K562 (cell line): Measurements from ENCODE around the gene SLC25A1. TPM values are rescaled to one million over a fixed set of nuclear protein-coding genes. Genes with fewer than 3 reads are reported as not detected.

Source experiments
- CEBPG ChIP-seq, 3 experiments: fragments of 200-800 bp in 1 of 3; sonication (Bioruptor generic) in 1 of 3; sonication (generic) in 1 of 3; formaldehyde crosslinking in 1 of 3; IDR thresholded peaks in 2 of 3; conservative IDR thresholded peaks in 1 of 3; 2 replicates each; pipeline versions ENCODE4 v1.6.1 to v1.8.0; 2016 to 2022; ENCODE audit warnings: missing compliant biosample characterization in 2 of 3, missing genetic modification characterization in 2 of 3, mild to moderate bottlenecking in 1 of 3, missing genetic modification reagents in 1 of 3
- ELF2 ChIP-seq: fragments of 250-450 bp; sonication (Bioruptor Pico); IDR thresholded peaks from 2 replicates; pipeline ENCODE4 v1.5.0; 2021; ENCODE audit warnings: mild to moderate bottlenecking
- ELF4 ChIP-seq: fragments of 450-650 bp; formaldehyde crosslinking; IDR thresholded peaks from 2 replicates; pipeline ENCODE4 v1.4.0; 2022; ENCODE audit warnings: missing genetic modification characterization
- ID3 ChIP-seq, 2 experiments: fragments of 250-450 bp in 1 of 2; fragments of 450-650 bp in 1 of 2; sonication (Bioruptor Pico) in 1 of 2; IDR thresholded peaks; 2 replicates each; pipeline versions ENCODE4 v1.6.1 to v1.8.0; 2016 to 2021; ENCODE audit warnings: mild to moderate bottlenecking in 2 of 2, moderate library complexity in 2 of 2, missing compliant biosample characterization in 1 of 2, missing genetic modification characterization in 1 of 2
- JUN ChIP-seq, 2 experiments: sonication (generic) in 1 of 2; formaldehyde crosslinking in 1 of 2; IDR thresholded peaks; 2 replicates each; pipeline versions ENCODE4 v1.6.1 to v1.8.0; 2012 to 2022; ENCODE audit warnings: borderline replicate concordance in 2 of 2, mild to moderate bottlenecking in 2 of 2, improper control_type of control experiment in 1 of 2, low read depth in 1 of 2, low read length in 1 of 2, missing genetic modification reagents in 1 of 2
- MAX ChIP-seq: sonication (generic); formaldehyde crosslinking; IDR thresholded peaks from 2 replicates; pipeline ENCODE4 v1.9.0; 2022; ENCODE audit warnings: mild to moderate bottlenecking, missing genetic modification reagents
- MED1 ChIP-seq: sonication (generic); formaldehyde crosslinking; IDR thresholded peaks from 2 replicates; pipeline ENCODE4 v1.8.1; 2023; ENCODE audit warnings: missing genetic modification reagents, borderline replicate concordance
- PRMT5 ChIP-seq: sonication (generic); formaldehyde crosslinking; IDR thresholded peaks from 2 replicates; pipeline ENCODE4 v1.5.0; 2020; ENCODE audit warnings: missing genetic modification reagents
- RAD21 ChIP-seq, 2 experiments: fragments of 250-450 bp in 1 of 2; fragments of 450-650 bp in 1 of 2; sonication (Bioruptor Pico) in 1 of 2; formaldehyde crosslinking in 1 of 2; IDR thresholded peaks in 1 of 2; conservative IDR thresholded peaks in 1 of 2; 2 replicates each; pipeline versions ENCODE4 v1.4.0 to v1.8.0; 2020 to 2022; ENCODE audit warnings: mild to moderate bottlenecking in 2 of 2, moderate library complexity in 1 of 2
- TEAD4 ChIP-seq, 2 experiments: sonication (generic) in 1 of 2; formaldehyde crosslinking in 1 of 2; IDR thresholded peaks; 2 replicates each; pipeline versions ENCODE4 v1.6.1 to v1.8.0; 2012 to 2022; ENCODE audit warnings: borderline replicate concordance in 1 of 2, inconsistent platforms in 1 of 2, low read length in 1 of 2, mild to moderate bottlenecking in 1 of 2, missing genetic modification reagents in 1 of 2
- ZNF384 ChIP-seq: IDR thresholded peaks from 2 replicates; pipeline ENCODE4 v1.6.1; 2012; ENCODE audit warnings: low read depth, low read length, improper control_type of control experiment
- polyA plus RNA-seq, 8 experiments: library from polyadenylated mRNA; depleted of rRNA in 4 of 8; stranded (reverse) in 5 of 8; unstranded in 3 of 8; fragments of >200 nt; fragmentation: Nextera tagmentation in 2 of 8; fragmentation: Illumina TruSeq in 1 of 8; extraction: Ambion mirVana in 2 of 8; extraction: Trizol in 1 of 8; gene quantifications; 2 replicates each; pipeline versions ENCODE4 v1.2.1 to v1.2.3, GENCODE V29; 2011 to 2014; ENCODE audit warnings: inconsistent platforms in 1 of 8, missing spikeins in 1 of 8
- total RNA-seq, 7 experiments: library from RNA; depleted of rRNA in 6 of 7; stranded (reverse); fragments of >200 nt in 6 of 7; fragmentation: Illumina TruSeq in 2 of 7; extraction: Trizol in 2 of 7; gene quantifications; 2 replicates each; pipeline versions ENCODE4 v1.2.1 to v1.2.3, GENCODE V29; 2011 to 2021; ENCODE audit warnings: low replicate concordance in 1 of 7
- TF ChIP-seq, protein P1 (sequence below): fragments of 450-650 bp; IDR thresholded peaks from 2 replicates; pipeline ENCODE4 v1.6.1; 2018; ENCODE audit not compliant: partially characterized antibody
- TF ChIP-seq, protein P2 (sequence below), 2 experiments: fragments of 450-650 bp in 1 of 2; sonication (generic) in 1 of 2; formaldehyde crosslinking in 1 of 2; IDR thresholded peaks in 1 of 2; conservative IDR thresholded peaks in 1 of 2; 2 replicates each; pipeline versions ENCODE4 v1.6.1 to v1.8.1; 2016 to 2023; ENCODE audit warnings: mild to moderate bottlenecking in 2 of 2, moderate library complexity in 2 of 2, inconsistent platforms in 1 of 2, missing genetic modification reagents in 1 of 2
- TF ChIP-seq, protein P3 (sequence below): fragments of 450-650 bp; formaldehyde crosslinking; IDR thresholded peaks from 2 replicates; pipeline ENCODE4 v1.4.0; 2020; ENCODE audit warnings: mild to moderate bottlenecking, moderate library complexity

The SLC25A1 gene
- total and polyA plus RNA-seq, 9 of the 15 experiments (the other 6 are each of a cell fraction or from before 2014, with no cell fraction given), result 11.0 to 408 (median 110) TPM

GRCh38 chr22:19195796-19196731 lies 17.5 kb upstream of the SLC25A1 start (continued):
- TF ChIP-seq, protein P1, sequence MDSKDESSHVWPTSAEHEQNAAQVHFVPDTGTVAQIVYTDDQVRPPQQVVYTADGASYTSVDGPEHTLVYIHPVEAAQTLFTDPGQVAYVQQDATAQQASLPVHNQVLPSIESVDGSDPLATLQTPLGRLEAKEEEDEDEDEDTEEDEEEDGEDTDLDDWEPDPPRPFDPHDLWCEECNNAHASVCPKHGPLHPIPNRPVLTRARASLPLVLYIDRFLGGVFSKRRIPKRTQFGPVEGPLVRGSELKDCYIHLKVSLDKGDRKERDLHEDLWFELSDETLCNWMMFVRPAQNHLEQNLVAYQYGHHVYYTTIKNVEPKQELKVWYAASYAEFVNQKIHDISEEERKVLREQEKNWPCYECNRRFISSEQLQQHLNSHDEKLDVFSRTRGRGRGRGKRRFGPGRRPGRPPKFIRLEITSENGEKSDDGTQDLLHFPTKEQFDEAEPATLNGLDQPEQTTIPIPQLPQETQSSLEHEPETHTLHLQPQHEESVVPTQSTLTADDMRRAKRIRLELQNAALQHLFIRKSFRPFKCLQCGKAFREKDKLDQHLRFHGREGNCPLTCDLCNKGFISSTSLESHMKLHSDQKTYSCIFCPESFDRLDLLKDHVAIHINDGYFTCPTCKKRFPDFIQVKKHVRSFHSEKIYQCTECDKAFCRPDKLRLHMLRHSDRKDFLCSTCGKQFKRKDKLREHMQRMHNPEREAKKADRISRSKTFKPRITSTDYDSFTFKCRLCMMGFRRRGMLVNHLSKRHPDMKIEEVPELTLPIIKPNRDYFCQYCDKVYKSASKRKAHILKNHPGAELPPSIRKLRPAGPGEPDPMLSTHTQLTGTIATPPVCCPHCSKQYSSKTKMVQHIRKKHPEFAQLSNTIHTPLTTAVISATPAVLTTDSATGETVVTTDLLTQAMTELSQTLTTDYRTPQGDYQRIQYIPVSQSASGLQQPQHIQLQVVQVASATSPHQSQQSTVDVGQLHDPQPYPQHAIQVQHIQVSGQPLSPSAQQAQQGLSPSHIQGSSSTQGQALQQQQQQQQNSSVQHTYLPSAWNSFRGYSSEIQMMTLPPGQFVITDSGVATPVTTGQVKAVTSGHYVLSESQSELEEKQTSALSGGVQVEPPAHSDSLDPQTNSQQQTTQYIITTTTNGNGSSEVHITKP, result peak; percentile 49
- TF ChIP-seq ELF2 (CRISPR knock-in tag), result 0 out of 2 replicates have a peak, but pooled peaks have one; percentile 39
- TF ChIP-seq, protein P2, sequence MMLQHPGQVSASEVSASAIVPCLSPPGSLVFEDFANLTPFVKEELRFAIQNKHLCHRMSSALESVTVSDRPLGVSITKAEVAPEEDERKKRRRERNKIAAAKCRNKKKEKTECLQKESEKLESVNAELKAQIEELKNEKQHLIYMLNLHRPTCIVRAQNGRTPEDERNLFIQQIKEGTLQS (IDR thresholded peaks at IDR 0.05), result no peak
- TF ChIP-seq, protein P2 (CRISPR knock-in tag; conservative IDR thresholded peaks at IDR 0.05), result 0 out of 2 replicates have a peak, but pooled peaks have one; percentile 25
- TF ChIP-seq ZNF384, result peak; percentile 37; the same call in 1 of the 2 replicates
- no peak for TF ChIP-seq ID3 (CRISPR knock-in tag; IDR thresholded peaks at IDR 0.05)
- peak; percentile 22; the same call in 1 of the 2 replicates for TF ChIP-seq ID3 (tag; IDR thresholded peaks at IDR 0.05)
- no peak for TF ChIP-seq TEAD4 (IDR thresholded peaks at IDR 0.05; ENCODE audit: low read length)
- peak; percentile 86 for TF ChIP-seq TEAD4 (CRISPR knock-in tag; IDR thresholded peaks at IDR 0.05; ENCODE audit: borderline replicate concordance)
- TF ChIP-seq JUN (IDR thresholded peaks at IDR 0.05; ENCODE audit: borderline replicate concordance, low read depth, low read length), result no peak
- peak; percentile 91; the same call in 1 of the 2 replicates for TF ChIP-seq JUN (CRISPR knock-in tag; IDR thresholded peaks at IDR 0.05; ENCODE audit: borderline replicate concordance)
- TF ChIP-seq MAX (CRISPR knock-in tag), result peak; percentile 78
- 0 out of 4 replicates have a peak, but pooled peaks of 1 of the 2 experiments have one; percentile 3 for TF ChIP-seq RAD21 (CRISPR knock-in tag; conservative IDR thresholded peaks at IDR 0.05 in 1 of 2, IDR thresholded peaks at IDR 0.05 in 1 of 2)
- TF ChIP-seq, protein P3, sequence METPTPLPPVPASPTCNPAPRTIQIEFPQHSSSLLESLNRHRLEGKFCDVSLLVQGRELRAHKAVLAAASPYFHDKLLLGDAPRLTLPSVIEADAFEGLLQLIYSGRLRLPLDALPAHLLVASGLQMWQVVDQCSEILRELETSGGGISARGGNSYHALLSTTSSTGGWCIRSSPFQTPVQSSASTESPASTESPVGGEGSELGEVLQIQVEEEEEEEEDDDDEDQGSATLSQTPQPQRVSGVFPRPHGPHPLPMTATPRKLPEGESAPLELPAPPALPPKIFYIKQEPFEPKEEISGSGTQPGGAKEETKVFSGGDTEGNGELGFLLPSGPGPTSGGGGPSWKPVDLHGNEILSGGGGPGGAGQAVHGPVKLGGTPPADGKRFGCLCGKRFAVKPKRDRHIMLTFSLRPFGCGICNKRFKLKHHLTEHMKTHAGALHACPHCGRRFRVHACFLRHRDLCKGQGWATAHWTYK, result peak; percentile 93
- TF ChIP-seq MED1 (CRISPR knock-in tag), result peak; percentile 64; the same call in 1 of the 2 replicates
- 0 out of 2 replicates have a peak, but pooled peaks have one; percentile 36 for TF ChIP-seq PRMT5
- no peak for TF ChIP-seq ELF4 (CRISPR knock-in tag)
- TF ChIP-seq CEBPG (CRISPR knock-in tag; IDR thresholded peaks at IDR 0.05), result peak; percentile 59
- TF ChIP-seq CEBPG (tag; conservative IDR thresholded peaks at IDR 0.05 in 1 of 2, IDR thresholded peaks at IDR 0.05 in 1 of 2), result no peak
